T-helper 2 cell (primary cell): ENCODE results near the gene WNT8A.
A peak's percentile ranks its signal among the peaks of the same experiment; 100 is the strongest.
"Not testable (repeated sequence)": the region's sequence is repeated elsewhere in the genome, so short reads cannot be mapped to it uniquely, and the experiment has no call there.

Experiments used
- DNase-seq, 5 experiments: peaks; one replicate each; pipeline versions ENCODE4 v3.0.0 to v3.0.0-alpha.2; 2012 to 2022
- total RNA-seq, 2 donors: gene quantifications; one replicate each; lab custom pipeline; 2026; lab: John Stamatoyannopoulos, UW

WNT8A gene, protein sequence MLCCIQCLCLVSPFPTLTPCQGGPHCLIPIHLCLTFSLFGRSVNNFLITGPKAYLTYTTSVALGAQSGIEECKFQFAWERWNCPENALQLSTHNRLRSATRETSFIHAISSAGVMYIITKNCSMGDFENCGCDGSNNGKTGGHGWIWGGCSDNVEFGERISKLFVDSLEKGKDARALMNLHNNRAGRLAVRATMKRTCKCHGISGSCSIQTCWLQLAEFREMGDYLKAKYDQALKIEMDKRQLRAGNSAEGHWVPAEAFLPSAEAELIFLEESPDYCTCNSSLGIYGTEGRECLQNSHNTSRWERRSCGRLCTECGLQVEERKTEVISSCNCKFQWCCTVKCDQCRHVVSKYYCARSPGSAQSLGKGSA
- total RNA-seq = 0 to 0.20 reads per million in 2 donors

- no peak for DNase-seq
These were observed at the start of gene WNT8A for GRCh38 chr5:138083702-138084101. Gene WNT8A, plus strand, starts transcription at chr5:138084033. Its CDS starts 95 bp downstream, at chr5:138084128.

- DNase-seq = peak in 4 of 5 experiments; percentile 30 to 86 (median 56)
These were observed 48.0 kb upstream of the WNT8A start for GRCh38 chr5:138035605-138036537.

DNA sequence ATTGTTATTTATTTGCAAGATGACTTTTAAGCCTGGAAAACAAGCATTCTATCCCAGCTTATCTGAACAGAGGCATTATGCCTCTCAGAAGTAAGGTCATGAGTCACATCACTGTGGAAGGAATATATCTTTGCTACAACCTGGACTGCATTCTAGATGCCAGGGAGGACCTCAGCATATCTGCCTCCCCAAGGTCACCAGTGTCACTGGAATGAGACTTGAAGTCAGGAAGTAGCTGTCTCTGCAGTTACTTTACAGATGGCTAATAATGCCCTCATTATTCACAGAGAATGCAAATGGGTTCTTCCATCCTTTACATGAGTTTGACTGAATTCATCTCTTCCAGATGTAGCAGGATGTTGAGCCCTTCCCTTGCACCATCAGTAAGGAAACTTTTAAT, 46.6 kb upstream of the WNT8A start:
- no peak for DNase-seq

DNA sequence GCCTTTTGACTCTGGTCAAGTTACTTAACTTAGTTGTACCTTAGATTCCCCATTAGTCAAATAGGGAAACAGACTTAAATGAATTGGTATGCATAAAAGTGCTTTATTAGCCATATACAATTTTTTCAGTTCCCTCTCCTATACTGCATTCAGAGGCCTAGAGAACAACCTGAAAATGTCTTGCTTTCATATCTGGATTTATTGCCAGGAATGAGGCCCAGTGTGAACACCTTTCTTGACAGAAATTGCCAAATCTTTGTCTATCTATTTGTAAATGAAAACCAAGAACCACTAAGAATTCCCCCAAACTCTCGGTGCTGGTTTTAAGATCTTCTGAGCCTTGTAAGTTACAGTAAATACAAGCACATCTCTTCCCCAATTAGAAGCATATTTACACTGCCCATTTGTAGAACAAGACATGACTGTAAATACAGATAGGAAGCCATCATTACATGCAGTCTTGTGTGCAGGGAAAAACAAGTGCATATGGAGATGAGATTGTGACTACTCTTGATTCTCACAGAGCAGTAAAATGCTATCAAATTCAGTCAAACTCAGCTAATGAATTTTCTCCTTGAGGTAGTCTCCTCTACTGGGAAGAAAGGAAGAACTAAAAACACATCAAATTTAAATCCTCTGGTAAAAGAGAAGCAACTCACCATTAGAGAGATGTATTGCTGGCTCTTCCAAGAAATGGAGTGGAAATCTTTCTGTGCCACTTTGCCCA, 45.8 kb upstream of the WNT8A start:
- no peak for DNase-seq

DNA sequence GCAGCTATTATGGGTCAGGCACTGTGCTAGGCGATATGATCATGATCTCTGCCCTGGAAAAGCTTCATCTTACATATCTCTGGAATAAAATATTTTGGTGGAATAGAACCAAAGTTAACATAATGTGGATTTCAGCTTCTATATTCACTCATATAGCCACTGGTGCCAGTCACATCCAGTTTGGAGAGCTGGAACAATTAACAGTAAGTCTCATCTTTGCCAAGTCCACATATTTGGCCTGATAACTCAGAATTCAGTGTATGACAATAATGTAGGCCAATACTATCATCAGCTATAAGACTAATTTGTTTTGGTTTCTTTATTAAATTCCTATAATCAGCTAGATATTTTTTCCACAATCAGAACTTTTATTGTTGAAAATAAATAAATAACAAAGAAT, 45.0 kb upstream of the WNT8A start:
- DNase-seq = no peak

DNA sequence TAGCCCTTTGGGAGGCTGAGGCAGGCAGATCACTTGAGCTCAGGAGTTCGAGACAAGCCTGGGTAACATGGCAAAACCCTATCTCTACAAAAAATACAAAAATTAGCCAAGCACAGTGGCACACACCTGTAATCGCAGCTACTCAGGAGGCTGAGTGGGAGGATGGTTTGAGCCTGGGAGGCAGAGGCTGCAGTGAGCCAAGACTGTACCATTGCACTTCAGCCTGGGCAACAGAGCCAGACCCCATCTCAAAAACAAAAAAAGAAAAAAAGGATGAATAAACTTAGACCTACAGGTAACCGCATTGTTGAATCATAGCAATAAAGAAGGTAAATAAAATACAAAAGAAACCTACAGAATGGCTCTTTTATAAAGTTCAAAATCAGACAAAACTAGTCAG, 38.5 kb upstream of the WNT8A start:
- not testable (repeated sequence) for DNase-seq

GRCh38 chr5:138051441-138052296, 32.2 kb upstream of the WNT8A start:
- no peak for DNase-seq

GRCh38 chr5:138052718-138053117, 31.1 kb upstream of the WNT8A start:
- not testable (repeated sequence) for DNase-seq

DNA sequence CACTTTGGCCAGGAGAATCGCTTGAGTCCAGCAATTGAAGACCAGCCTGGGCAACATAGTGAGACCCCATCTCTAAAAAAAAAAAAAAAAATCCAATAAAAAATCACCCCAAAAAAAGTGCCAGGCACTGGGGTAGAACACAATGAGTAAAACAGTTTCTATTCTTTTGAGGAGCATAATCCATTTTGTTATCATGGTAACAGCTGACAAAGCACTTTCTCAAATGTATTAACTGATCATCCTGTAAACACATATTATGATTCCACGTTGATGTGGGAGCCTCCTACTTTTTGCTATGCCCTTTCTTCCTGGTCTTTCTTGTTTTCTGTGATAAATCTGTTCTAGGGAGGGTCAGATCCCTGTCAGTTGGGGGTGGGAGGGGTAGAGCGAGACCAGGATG, 30.3 kb upstream of the WNT8A start:
- DNase-seq = peak in 1 of 5 experiments; percentile 22

DNA sequence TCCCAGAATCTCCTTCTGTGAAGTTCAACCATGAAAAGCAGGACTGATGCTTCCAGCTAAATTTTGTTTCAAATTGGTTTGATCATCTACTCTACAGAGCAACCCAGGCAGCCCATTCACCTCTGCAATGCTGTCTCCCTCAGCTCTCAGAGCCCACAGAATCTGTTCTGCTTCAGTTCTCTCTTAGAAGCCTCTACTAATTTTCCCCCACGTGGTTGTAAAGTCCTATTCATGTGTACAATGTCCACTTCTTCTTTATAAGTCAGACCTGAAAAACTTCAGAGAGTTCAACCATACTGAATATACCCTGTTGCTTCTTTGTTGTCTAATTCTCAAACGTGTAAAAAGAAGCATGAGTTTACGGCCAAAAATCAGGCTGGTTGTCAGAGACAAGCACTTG, 29.6 kb upstream of the WNT8A start:
- no peak for DNase-seq

- DNase-seq = no peak
These were observed 28.8 kb upstream of the WNT8A start for GRCh38 chr5:138054847-138055558.

DNA sequence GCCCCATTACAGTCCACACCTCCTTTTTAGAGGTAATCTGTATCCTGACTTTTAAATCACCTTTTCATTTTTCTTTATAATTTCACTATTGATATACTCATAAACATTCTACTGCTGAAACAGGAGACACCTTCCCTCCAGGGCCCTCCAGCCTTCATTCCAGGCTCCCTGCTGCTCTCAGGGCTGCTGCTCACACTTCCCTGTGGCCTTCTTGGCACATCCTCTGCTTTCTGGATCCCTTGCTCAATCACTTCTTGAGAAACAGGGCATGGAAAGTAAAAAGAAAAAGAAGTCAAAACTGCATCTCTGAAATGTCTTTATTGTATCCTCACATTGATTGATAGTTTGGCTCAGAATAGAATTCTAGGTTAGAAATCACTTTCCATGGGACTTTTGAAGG, 19.3 kb upstream of the WNT8A start:
- no peak for DNase-seq

GRCh38 chr5:138065102-138065501, 18.7 kb upstream of the WNT8A start:
- DNase-seq = no peak

DNA sequence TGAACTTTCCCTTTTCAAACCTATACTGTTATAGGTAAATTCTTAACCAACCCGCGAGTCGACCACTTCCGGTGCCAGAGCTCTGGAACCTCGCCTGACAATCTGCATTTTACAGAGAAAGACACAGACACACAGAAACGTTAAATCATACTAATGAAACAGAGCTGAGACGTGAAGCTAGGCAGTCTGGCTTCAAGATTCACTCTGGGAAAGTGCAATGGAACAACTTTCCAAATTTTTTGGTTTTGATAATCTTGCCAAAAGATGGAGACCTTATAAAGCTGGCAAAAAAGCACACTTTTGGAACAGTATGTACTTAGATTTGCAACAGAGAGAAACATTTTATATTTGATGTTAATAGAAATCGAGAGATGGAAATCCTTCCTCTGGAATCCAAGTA, 15.9 kb upstream of the WNT8A start:
- no peak for DNase-seq

GRCh38 chr5:138068742-138069600, 14.9 kb upstream of the WNT8A start:
- peak; percentile 33 to 63 (median 56) for DNase-seq

GRCh38 chr5:138070026-138070425, 13.8 kb upstream of the WNT8A start:
- not testable (repeated sequence) for DNase-seq

GRCh38 chr5:138077064-138077696, 6.7 kb upstream of the WNT8A start:
- DNase-seq = peak in 4 of 5 experiments; percentile 6 to 43 (median 18)

- DNase-seq = no peak
These were observed 5.7 kb upstream of the WNT8A start for GRCh38 chr5:138078006-138078643.

DNA sequence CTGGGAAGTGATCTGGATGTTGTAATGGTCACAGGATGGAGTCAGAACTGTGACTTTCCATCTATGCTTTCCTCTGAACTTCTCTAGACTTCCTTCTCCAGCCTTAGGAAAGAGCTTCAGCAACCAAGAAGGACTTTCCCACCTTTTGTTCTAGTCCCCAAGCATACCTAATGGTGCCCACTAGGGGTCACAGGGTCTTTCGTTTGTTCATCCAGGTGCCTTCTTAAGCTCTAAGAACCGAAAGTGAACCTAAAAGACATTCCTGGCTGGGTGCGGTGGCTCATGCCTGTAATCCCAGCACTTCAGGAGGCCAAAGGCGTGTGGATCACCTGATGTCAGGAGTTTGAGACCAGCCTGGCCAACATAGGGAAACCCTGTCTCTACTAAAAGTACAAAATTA, 1.8 kb upstream of the WNT8A start:
- DNase-seq = no peak
